Measurements from ENCODE around the gene FBXL17.

- no peak for TF ChIP-seq CTCF (IDR thresholded peaks at IDR 0.05)
- no peak for TF ChIP-seq POLR2A (IDR thresholded peaks at IDR 0.05)
These were observed 404.3 kb downstream of the FBXL17 start for GRCh38 chr5:107977550-107978071.
